Hepatocyte (in vitro differentiated cells): ENCODE results near the gene ADIG. TPM values are rescaled to one million over a fixed set of nuclear protein-coding genes. Genes with fewer than 3 reads are reported as not detected.

Experiments
- DNase-seq: peaks from one replicate; pipeline ENCODE4 v3.0.0-alpha.2; 2016; ENCODE audit warnings: low spot score
- H2AFZ ChIP-seq: fragments of 200-600 bp; sonication (generic); 2 replicates; pipeline ENCODE4 v1.6.0; 2016; ENCODE audit warnings: antibody characterized with exemption, mild to moderate bottlenecking
- H3K27ac ChIP-seq: fragments of 200-600 bp; sonication (generic); 2 replicates; pipeline ENCODE4 v1.5.1; 2016; ENCODE audit warnings: mild to moderate bottlenecking
- H3K27me3 ChIP-seq: fragments of 200-600 bp; sonication (generic); 2 replicates; pipeline ENCODE4 v1.6.1; 2016
- H3K36me3 ChIP-seq: fragments of 200-600 bp; sonication (generic); replicated peaks from 2 replicates; pipeline ENCODE4 v1.5.1; 2016; ENCODE audit warnings: low read depth; ENCODE audit not compliant: insufficient read depth
- H3K4me1 ChIP-seq: fragments of 200-600 bp; sonication (generic); 2 replicates; pipeline ENCODE4 v1.5.1; 2016; ENCODE audit warnings: mild to moderate bottlenecking, moderate library complexity; ENCODE audit not compliant: insufficient read depth
- H3K4me2 ChIP-seq: fragments of 200-600 bp; sonication (generic); 2 replicates; pipeline ENCODE4 v1.6.0; 2016
- H3K4me3 ChIP-seq: fragments of 200-600 bp; sonication (generic); 2 replicates; pipeline ENCODE4 v1.5.1; 2016; ENCODE audit warnings: mild to moderate bottlenecking
- H3K79me2 ChIP-seq: fragments of 200-600 bp; sonication (generic); 2 replicates; pipeline ENCODE4 v1.6.0; 2017; ENCODE audit warnings: mild to moderate bottlenecking
- H3K9me2 ChIP-seq: fragments of 200-600 bp; sonication (generic); replicated peaks from 2 replicates; pipeline ENCODE4 v1.6.0; 2017; ENCODE audit warnings: mild to moderate bottlenecking; ENCODE audit not compliant: insufficient read depth
- H3K9me3 ChIP-seq: fragments of 200-600 bp; sonication (generic); 2 replicates; pipeline ENCODE4 v1.5.1; 2016; ENCODE audit warnings: low read depth, mild to moderate bottlenecking
- H4K20me1 ChIP-seq: fragments of 200-600 bp; sonication (generic); 2 replicates; pipeline ENCODE4 v1.6.0; 2016; ENCODE audit warnings: mild to moderate bottlenecking; ENCODE audit not compliant: insufficient read depth, poor library complexity, severe bottlenecking
- CTCF ChIP-seq: fragments of 200-600 bp; sonication (generic); IDR thresholded peaks from 2 replicates; pipeline ENCODE4 v1.5.1; 2016; ENCODE audit warnings: antibody characterized with exemption, mild to moderate bottlenecking; ENCODE audit not compliant: poor library complexity
- EZH2 ChIP-seq: fragments of 200-600 bp; sonication (generic); IDR thresholded peaks from 2 replicates; pipeline ENCODE4 v1.6.1; 2016; ENCODE audit warnings: antibody characterized with exemption, mild to moderate bottlenecking, borderline replicate concordance
- EZH2phosphoT487 ChIP-seq: fragments of 200-600 bp; sonication (generic); IDR thresholded peaks from one replicate; pipeline ENCODE4 v1.6.1; 2018; ENCODE audit warnings: antibody characterized with exemption, mild to moderate bottlenecking, low read depth, moderate library complexity; ENCODE audit not compliant: unreplicated experiment, severe bottlenecking
- WGBS: methylation state at CpG from one replicate; pipeline ENCODE4 v1.1.6; 2016; ENCODE audit warnings: low lambda C conversion rate; ENCODE audit errors: missing lambda C conversion rate; 5-methylcytosine and 5-hydroxymethylcytosine counted together
- polyA plus RNA-seq: library from polyadenylated mRNA; unstranded; fragments of >200 nt; fragmentation: Nextera tagmentation; extraction: Ambion mirVana; gene quantifications from 2 replicates; pipeline ENCODE4 v1.2.1, GENCODE V29; 2016
- total RNA-seq: library from RNA; depleted of rRNA; stranded (reverse); fragments of >200 nt; gene quantifications from 2 replicates; pipeline ENCODE4 v1.2.3, GENCODE V29; 2014

ADIG gene
- total and polyA plus RNA-seq, 2 experiments from 2014 or later: not detected

GRCh38 chr20:38602185-38602581 lies 21.2 kb downstream of the ADIG start:
- peak overlapping the region; percentile 69 for H3K4me2 ChIP-seq
- no peaks in the 10 kb centered on the region for H3K36me3 ChIP-seq
- H3K27me3 ChIP-seq: peaks cover 26% of the 10 kb centered on the region
- no peaks in the 10 kb centered on the region for H3K79me2 ChIP-seq
- 69% methylated on average over 5 of the region's 5 CpGs for WGBS
- TF ChIP-seq EZH2phosphoT487 (no peak), CTCF (no peak), EZH2 (no peak)
- no peak overlapping the region for H3K27ac ChIP-seq
- H4K20me1 ChIP-seq: no peaks in the 10 kb centered on the region
- no peaks in the 10 kb centered on the region for H3K9me3 ChIP-seq
- no peak for DNase-seq
- H2AFZ ChIP-seq: no peak overlapping the region
- H3K9me2 ChIP-seq: no peaks in the 10 kb centered on the region
- no peak overlapping the region for H3K4me3 ChIP-seq
- H3K4me1 ChIP-seq: peaks cover 5% of the 10 kb centered on the region

GRCh38 chr20:38603286-38603685 lies 22.3 kb downstream of the ADIG start:
- Histone ChIP-seq H4K20me1 (no peaks in the 10 kb centered on the region), H3K27me3 (peaks cover 26% of the 10 kb centered on the region)
- WGBS: 76% methylated on average over 3 of the region's 3 CpGs

GRCh38 chr20:38604873-38605303 lies 23.9 kb downstream of the ADIG start:
- H3K36me3 ChIP-seq: no peaks in the 10 kb centered on the region
- no peaks in the 10 kb centered on the region for H3K9me3 ChIP-seq
- H3K27me3 ChIP-seq: peaks cover 26% of the 10 kb centered on the region
- H3K79me2 ChIP-seq: no peaks in the 10 kb centered on the region
- no peak overlapping the region for H3K27ac ChIP-seq
- H4K20me1 ChIP-seq: no peaks in the 10 kb centered on the region
- no peak overlapping the region for H3K4me2 ChIP-seq
- DNase-seq: peak; percentile 55
- H3K4me1 ChIP-seq: peaks cover 5% of the 10 kb centered on the region
- no peak overlapping the region for H3K4me3 ChIP-seq
- H2AFZ ChIP-seq: no peak overlapping the region
- 11% methylated on average over 4 of the region's 4 CpGs for WGBS
- TF ChIP-seq EZH2phosphoT487 (no peak), CTCF (no peak), EZH2 (no peak)
- no peaks in the 10 kb centered on the region for H3K9me2 ChIP-seq

More at GRCh38 chr20:38603286-38603685, 22.3 kb downstream of the ADIG start:
- Histone ChIP-seq H3K9me3 (no peaks in the 10 kb centered on the region), H3K27ac (no peak overlapping the region), H3K79me2 (no peaks in the 10 kb centered on the region), H3K4me3 (no peak overlapping the region), H3K9me2 (no peaks in the 10 kb centered on the region), H3K4me1 (peaks cover 5% of the 10 kb centered on the region), H3K36me3 (no peaks in the 10 kb centered on the region), H3K4me2 (no peak overlapping the region), H2AFZ (no peak overlapping the region)
- DNase-seq: no peak
- no peak for TF ChIP-seq CTCF
- no peak for TF ChIP-seq EZH2
- TF ChIP-seq EZH2phosphoT487: no peak

GRCh38 chr20:38607351-38607750 lies 26.4 kb downstream of the ADIG start:
- H3K36me3 ChIP-seq: no peaks in the 10 kb centered on the region
- peaks cover 7% of the 10 kb centered on the region for H3K27me3 ChIP-seq
- H3K27ac ChIP-seq: no peak overlapping the region
- H3K9me3 ChIP-seq: no peaks in the 10 kb centered on the region
- no peak for TF ChIP-seq CTCF
- no peak for TF ChIP-seq EZH2phosphoT487
- TF ChIP-seq EZH2: no peak
- 61% methylated on average over 12 of the region's 12 CpGs for WGBS
- no peaks in the 10 kb centered on the region for H4K20me1 ChIP-seq
- H2AFZ ChIP-seq: no peak overlapping the region
- H3K4me1 ChIP-seq: no peaks in the 10 kb centered on the region
- H3K9me2 ChIP-seq: no peaks in the 10 kb centered on the region
- no peaks in the 10 kb centered on the region for H3K79me2 ChIP-seq
- H3K4me2 ChIP-seq: no peak overlapping the region
- no peak for DNase-seq
- no peak overlapping the region for H3K4me3 ChIP-seq
